NCI-H460 (cell line): ENCODE results near the gene FRYL. TPM values are rescaled to one million over a fixed set of nuclear protein-coding genes. Genes with fewer than 3 reads are reported as not detected.
"Not testable (repeated sequence)": the region's sequence is repeated elsewhere in the genome, so short reads cannot be mapped to it uniquely, and the experiment has no call there.

ENCODE experiments used
- DNase-seq: peaks from one replicate; pipeline ENCODE4 v3.0.0-alpha.2; 2016; ENCODE audit warnings: low read depth; ENCODE audit errors: extremely low read depth
- total RNA-seq: library from RNA; depleted of rRNA; stranded (reverse); fragments of >200 nt; shearing (Covaris generic); gene quantifications from 2 replicates; pipeline ENCODE4 v1.2.3, GENCODE V29; 2014

The FRYL gene
- total RNA-seq, 1 experiment from 2014 or later: 31.0 TPM

DNA sequence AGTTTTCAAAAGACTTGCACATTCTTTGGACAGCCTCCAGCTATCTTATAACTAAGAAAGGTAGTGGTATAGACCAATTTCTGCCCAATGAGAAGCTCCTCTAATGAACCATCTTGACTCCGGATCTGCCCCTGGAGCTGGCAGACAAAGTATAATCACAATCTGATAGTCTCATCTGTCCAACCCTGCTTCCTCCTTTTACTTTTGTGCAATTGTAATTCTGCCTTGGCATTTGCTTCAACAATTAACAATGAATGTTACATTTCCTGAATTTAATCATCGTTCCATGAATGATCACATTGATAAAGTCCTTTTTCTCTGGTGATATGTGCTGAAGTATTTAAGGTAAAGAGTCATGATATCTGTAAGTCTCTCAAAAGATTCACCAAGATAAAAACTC, 27.8 kb downstream of the FRYL start:
- DNase-seq: no peak

GRCh38 chr4:48748949-48749596, 31.0 kb downstream of the FRYL start:
- no peak for DNase-seq

- no peak for DNase-seq
Measured at GRCh38 chr4:48746608-48747362, 33.3 kb downstream of the FRYL start.

- DNase-seq: not testable (repeated sequence)
Measured at GRCh38 chr4:48745223-48745622, 34.9 kb downstream of the FRYL start.

GRCh38 chr4:48742412-48742811, 37.7 kb downstream of the FRYL start:
- DNase-seq: no peak

- DNase-seq: no peak
Measured at GRCh38 chr4:48739560-48740019, 40.5 kb downstream of the FRYL start.

- no peak for DNase-seq
Measured at GRCh38 chr4:48738856-48739255, 41.2 kb downstream of the FRYL start.

- not testable (repeated sequence) for DNase-seq
Measured at GRCh38 chr4:48728906-48729496, 51.1 kb downstream of the FRYL start.

DNA sequence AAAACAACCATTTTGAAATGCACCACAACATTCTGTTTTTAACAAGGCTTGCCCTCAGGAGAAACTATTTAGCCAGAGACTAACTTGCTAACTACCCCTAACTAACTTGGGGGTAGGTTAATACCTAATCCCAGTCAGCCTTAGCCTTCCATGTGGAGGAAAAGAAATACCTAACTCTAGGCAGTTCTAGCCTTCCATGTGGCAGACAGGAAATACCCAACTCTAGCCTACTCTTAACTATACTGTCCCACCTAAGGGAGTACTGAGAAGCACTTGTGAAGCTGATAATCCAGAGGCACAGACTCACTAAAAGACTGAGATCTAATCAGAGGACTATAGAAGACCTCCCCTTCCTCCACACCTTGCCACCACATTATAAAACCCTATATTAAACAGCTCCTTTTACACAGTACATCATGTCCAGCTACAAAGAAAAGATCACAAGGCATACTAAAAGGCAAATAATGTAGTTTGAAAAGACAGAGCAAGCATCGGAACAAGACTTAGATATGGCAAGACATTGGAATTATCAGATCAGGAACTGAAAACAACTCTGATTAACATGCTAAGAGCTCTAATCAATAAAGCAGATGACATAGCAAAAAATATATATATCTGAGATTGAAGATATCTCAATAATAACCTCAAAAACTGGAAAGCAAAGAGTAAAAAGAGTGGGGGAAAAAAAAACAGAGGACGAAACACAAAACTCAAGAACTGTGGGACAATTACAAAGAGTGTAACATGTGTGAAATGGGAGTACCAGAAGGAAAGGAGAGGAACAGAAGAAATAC, 52.2 kb downstream of the FRYL start:
- DNase-seq: no peak

DNA sequence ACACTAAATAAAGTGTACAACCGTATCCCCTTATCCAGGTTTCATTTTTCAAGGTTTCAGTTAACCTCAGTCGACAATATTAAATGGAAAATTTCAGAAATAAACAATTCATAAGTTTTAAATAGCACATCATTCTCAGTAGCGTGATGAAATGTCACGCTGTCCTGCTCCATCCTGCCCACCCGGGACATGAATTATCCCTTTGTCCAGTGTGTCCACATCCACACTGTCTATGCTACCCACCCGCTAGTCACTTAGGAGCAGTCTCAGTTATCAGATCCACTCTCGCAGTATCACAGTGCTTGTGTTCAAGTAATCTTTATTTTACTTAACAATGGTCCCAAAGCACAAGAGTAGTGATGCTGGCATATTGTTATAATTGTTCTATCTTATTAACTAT, 54.7 kb downstream of the FRYL start:
- no peak for DNase-seq

GRCh38 chr4:48722509-48723446, 57.3 kb downstream of the FRYL start:
- no peak for DNase-seq

- no peak for DNase-seq
Measured at GRCh38 chr4:48720459-48720858, 59.6 kb downstream of the FRYL start.

GRCh38 chr4:48718818-48719465, 61.1 kb downstream of the FRYL start:
- DNase-seq: no peak

- not testable (repeated sequence) for DNase-seq
Measured at GRCh38 chr4:48716285-48716684, 63.8 kb downstream of the FRYL start.

- no peak for DNase-seq
Measured at GRCh38 chr4:48710446-48711209, 69.5 kb downstream of the FRYL start.

DNA sequence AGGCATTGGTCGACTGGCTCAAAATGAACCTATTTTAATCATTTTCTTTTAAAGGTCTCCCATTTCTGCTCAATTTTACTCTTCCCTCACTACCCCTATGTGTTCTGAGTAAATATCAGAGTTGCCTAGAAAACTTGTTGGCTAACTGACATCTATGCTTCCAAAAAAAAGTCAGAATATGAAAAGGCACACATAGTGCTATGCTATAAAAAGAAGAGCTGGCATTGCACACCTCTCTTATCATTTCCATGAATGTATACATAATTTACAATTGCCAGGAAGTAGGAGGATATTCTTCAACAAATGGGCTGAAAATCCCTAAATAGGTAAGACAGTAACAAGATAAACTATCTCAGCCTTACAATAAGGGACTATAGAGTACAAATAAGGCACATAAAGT, 70.2 kb downstream of the FRYL start:
- DNase-seq: no peak

DNA sequence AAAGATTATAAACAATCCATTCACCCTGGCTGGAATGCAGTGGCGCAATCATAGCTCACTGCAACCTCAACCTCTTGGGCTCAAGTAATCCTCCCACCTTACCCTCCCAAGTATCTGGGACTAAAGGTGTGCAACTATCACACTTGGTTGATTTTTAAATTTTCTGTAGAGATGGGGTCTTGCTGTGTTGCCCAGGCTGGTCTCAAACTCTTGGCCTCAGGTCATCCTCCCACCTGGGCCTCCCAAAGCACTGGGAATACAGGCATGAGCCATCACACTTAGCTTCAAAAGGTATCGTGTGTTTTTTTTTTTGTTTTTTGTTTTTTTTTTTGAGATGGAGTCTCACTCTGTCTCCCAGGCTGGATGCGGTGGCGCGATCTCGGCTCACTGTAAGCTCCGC, 71.5 kb downstream of the FRYL start:
- no peak for DNase-seq

- no peak for DNase-seq
Measured at GRCh38 chr4:48706736-48707135, 73.3 kb downstream of the FRYL start.

- no peak for DNase-seq
Measured at GRCh38 chr4:48705609-48706008, 74.5 kb downstream of the FRYL start.
